HAP-1 (cell line): ENCODE data around the gene P3R3URF.

Experiments
- DNase-seq, 2 experiments: peaks; one replicate each; pipeline ENCODE4 v3.0.0-alpha.2; 2016 to 2020; ENCODE audit warnings: low spot score in 2 of 2
- H3K27me3 ChIP-seq: fragments of 250-450 bp; sonication (Bioruptor Pico); 2 replicates; pipeline ENCODE4 v1.5.1; 2020; ENCODE audit warnings: low read depth, mild to moderate bottlenecking, moderate library complexity
- H3K36me3 ChIP-seq: fragments of 250-450 bp; sonication (Bioruptor Pico); replicated peaks from 2 replicates; pipeline ENCODE4 v1.5.1; 2020; ENCODE audit warnings: mild to moderate bottlenecking
- H3K4me1 ChIP-seq: fragments of 250-450 bp; sonication (Bioruptor Pico); 2 replicates; pipeline ENCODE4 v1.5.1; 2020; ENCODE audit warnings: mild to moderate bottlenecking
- H3K4me3 ChIP-seq: fragments of 250-450 bp; sonication (Bioruptor Pico); 2 replicates; pipeline ENCODE4 v1.5.1; 2020; ENCODE audit warnings: mild to moderate bottlenecking, moderate library complexity
- H3K9me3 ChIP-seq: fragments of 250-450 bp; sonication (Bioruptor Pico); 2 replicates; pipeline ENCODE4 v1.5.1; 2020; ENCODE audit warnings: mild to moderate bottlenecking, moderate library complexity
- in situ Hi-C: fragments of 300-500 bp; cut with MboI; formaldehyde crosslinking; loops from 3 replicates; pipeline ENCODE4 v1.14.3; 2020; ENCODE audit warnings: low sequenced_read_pairs, inconsistent platforms, mixed read lengths

Gene P3R3URF

GRCh38 chr1:46128344-46128743 is 47.9 kb downstream of the P3R3URF start:
- H3K4me1 ChIP-seq: peaks cover under 1% of the 10 kb centered on the region
- H3K36me3 ChIP-seq: no peaks in the 10 kb centered on the region
- no peak for DNase-seq
- no peak overlapping the region for H3K4me3 ChIP-seq
- H3K27me3 ChIP-seq: no peaks in the 10 kb centered on the region
- H3K9me3 ChIP-seq: no peaks in the 10 kb centered on the region
- in situ Hi-C loops: no loop called here
